NCI-H2196 treated with DMSO at 0.1 percent for 48 hours (cell line): ENCODE data around the gene DOCK6.
"Not testable (repeated sequence)": the region's sequence is repeated elsewhere in the genome, so short reads cannot be mapped to it uniquely, and the experiment has no call there.

Experiments
- DNase-seq: peaks from one replicate; lab custom pipeline; 2025; ENCODE audit not compliant: unreplicated experiment; lab: John Stamatoyannopoulos, UW

DOCK6 gene

DNA sequence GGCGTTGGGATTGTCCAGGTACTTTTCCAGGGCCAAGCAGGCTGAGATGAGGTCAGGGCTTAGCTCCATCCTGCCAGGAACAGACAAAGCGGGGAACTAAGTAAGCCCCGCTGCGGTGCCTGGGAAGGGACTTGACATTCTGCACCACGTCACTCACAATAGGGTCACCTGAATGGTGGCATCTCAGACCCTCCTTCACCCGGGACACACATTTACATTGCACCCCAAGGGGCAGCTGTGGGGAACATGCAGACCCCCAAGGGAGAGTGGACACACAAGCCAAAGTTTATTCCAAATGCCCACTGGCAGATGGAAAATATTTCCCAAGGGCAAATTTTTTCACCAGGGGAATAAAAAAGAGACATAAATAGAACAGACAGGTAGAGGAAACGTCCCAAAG lies 86.4 kb downstream of the DOCK6 start:
- no peak for DNase-seq

DNA sequence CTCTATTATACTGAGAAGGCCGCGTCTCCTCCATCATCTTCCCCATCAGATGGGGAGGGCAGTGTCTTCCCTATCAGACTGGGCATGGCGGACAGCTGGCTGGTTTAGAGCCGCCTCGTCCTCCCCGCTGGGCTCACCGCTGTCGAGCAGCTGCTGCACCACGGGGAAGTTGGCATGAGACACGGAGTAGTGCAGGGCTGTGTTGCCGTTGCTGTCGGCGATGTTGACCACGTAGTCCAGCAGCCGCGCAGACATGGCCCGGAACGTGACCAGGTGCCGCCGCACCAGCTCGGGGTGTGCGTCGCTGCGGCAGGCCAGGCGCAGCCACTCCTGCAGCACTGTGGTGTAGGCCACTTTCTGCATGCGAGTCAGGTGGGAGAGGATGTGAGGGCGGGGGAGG lies 88.0 kb downstream of the DOCK6 start:
- DNase-seq, result no peak

DNA sequence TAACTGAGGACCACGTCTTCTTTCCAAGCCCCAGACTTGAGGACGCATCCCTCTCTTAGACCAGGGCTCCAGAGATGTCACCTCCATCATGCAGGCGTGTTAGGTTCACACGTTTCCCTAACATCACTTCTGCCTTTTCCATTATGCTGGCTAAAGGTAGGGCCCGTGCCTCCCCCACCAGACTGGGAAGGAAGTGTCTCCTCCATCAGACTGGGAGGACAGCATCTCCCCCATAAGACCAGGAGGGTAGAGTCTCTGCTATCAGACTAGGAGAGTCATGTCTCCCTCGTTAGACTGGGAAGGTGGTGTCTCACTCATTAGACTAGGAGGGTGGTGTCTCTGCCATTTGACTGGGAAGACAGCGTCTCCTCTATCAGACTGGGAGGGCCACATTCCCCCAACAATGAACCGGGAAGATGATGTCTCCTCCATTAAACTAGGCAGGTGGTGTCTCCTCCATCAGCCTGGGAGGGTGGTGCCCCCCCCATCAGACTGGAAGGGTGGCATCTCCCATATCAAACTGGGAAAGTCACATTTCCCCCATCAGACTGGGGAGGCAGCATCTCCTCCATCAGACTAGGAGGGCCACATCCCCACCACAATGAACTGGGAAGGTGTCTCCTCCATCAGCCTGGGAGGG lies 88.7 kb downstream of the DOCK6 start:
- DNase-seq, result no peak

DNA sequence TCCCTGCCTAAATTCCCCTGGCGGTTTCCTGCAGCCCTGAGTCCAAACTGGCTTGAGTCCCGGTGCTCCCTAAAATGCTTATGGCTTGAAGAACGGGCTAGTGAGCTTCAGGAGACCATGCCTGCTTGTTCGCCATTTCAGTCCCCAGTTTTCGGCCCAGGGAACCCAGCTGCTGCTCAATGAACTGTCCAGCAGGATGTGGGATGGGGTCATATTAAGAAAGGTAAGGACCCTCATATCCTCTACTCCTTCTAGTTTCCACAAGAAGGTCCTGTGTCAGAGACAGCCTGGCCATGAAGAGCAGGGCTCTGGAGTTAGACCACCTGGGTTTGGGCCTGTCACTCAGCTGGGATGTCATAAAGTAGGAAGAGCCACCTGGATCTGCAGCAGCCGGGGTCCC lies 89.7 kb downstream of the DOCK6 start:
- no peak for DNase-seq

DNA sequence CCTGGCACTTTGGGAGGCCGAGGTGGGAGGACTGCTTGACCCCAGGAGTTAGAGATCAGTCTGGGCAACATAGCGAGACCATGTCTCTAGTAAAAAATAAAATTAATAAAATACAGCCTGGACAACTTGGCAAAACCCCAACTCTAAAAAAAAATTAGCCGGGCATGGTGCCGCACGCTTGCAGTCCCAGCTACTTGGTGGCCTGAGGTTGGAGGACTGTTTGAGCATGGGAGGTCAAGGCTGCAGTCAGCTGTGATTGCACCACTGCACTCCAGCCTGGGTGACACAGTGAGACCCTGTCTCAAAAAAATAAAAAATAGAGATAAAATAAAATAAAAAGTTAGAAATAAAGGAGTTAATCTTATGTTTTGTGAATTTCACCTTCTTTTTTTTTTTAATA lies 91.2 kb downstream of the DOCK6 start:
- DNase-seq, result no peak

DNA sequence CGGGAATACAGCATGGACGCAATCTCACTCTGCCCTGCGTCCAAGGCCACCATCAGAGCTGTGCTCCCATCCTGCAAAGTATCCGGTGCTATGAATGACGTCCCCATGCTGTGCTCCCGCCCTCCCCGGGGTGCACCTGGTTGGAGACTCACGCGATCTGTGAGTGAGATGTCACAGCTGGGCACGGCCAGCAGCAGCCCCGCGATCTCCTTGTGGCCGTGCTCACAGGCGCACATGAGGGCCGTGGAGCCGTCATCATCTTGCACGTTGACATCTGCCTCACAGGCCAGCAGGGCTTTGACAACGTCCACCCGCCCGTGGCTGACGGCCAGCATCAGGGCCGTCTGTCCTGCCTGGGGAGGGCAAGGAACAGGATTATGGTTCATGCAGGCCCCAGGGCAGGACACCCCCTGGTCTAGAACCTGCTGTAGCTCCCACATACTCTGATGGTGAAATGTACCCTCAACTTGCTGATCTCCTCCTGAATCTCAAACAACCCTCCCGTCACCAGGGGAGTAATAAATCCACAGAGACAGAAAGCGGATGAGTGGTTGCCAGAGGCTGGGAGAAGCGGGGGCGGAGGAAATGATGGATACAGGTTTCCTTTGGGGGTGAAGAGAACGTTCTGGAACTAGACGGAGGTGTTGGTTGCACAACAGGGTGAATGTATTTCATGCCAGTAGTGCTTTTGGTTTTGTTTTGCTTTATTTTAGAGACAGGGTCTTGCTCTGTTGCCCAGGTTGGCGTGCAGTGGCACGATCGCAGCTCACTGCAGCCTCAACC lies 92.2 kb downstream of the DOCK6 start:
- DNase-seq, result no peak

DNA sequence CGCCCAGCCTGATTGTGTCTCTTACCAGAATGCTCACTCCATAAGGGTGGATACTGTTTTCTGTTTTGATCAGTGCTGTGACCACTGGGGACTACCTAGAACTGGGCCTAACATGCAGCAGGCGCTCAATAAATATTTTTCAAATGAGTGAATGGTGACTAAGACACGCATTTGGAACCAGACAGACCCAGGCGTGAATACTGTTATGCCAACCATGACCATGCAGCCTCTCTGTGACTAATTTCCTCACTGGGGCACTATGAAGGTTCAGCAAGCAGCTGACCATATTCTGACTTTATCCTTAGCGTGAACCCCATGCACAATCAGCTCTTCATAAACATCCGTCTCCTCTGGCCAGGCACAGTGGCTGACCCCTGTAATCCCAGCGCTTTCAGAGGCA lies 93.8 kb downstream of the DOCK6 start:
- no peak for DNase-seq

DNA sequence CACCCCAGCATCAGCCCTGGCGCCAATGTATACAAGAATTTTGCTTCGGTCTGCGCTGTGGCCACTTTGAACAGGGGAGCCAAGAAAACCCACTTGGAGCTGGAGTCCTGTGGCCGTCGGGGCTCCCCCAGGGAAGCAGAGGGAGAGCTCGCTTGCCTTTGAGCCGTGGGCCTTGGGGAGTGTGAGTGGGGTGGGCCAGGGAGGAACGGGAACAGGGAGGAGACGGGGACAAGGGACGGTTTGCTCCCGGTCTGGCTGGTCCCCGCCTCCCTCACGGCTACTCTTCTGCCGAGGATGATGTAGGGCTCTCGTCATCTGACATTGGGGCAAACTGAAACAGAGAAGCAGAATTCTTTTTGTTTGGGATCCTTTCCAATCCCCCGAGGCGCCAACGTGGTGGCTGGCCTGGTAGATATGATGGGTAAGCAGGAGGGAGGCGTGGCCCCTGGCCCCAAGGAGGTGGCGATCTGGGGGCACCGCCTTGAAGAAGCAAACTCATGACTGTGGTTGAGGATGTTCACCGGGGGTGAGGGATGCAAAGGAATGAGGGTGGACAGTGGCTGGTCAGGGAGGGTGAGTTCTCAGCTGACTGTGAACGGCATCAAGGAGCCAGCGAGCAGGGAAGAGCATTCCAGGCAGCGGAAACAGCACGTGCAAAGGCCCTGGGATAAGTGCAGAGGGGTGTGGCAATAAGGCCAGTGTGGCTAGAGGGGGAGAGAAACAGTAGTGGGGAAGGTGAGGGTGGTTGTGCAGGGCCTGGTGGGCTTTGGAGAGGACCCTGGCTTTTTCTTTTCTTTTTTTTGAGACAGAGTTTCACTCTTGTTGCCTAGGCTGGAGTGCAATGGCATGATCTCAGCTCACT lies 95.8 kb downstream of the DOCK6 start:
- DNase-seq, result no peak

DNA sequence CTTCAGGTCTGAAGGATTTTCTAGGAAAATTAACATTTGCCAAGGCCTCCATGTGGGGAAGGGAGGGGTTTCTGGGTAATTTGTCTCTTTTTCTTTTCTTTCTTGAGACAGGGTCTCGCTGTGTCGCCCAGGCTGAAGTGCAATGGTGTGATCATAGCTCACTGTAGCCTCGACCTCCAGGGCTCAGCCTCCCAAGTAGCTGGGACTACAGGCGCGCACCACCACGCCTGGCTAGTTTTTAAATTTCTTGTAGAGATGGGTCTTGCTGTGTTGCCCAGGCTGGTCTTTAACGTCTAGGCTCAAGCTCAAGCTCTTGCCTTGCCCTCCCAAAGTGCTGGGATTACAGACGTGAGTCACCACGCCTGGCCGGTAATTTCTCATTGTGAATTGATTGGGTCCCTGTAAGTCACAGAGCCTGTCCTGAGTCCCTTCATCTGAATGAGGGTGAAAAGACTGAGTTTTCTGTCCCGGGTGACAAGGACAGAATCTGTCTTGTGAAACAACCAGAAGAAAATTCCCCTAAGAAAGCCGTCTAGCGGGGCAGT lies 96.8 kb downstream of the DOCK6 start:
- no peak for DNase-seq

DNA sequence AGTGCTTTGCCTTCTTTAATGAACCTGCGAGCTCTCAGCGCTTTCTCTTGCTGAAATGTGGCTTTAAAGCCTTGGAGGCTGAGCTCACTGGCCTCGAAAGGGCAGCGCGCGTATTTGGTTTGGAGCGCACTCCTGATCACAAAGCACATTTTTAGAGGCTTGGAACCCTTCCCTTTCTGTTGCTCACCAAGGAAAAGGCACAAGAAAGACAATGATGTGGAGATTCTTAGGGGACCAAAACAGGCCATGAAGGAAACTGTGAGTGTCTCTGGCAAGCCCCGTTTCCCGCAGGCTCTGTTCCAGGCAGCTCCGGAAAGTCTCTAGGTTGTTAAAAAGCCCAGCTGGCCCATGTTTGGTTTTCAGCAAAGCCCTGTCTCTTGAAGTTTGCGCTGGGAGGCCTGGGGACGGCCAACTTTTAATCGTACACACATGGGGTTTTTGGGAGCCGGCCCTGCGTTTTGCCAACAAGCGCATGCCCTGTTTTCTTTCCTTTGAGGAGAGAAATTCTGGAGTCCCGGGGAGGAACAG lies 97.4 kb downstream of the DOCK6 start:
- DNase-seq, result no peak

DNA sequence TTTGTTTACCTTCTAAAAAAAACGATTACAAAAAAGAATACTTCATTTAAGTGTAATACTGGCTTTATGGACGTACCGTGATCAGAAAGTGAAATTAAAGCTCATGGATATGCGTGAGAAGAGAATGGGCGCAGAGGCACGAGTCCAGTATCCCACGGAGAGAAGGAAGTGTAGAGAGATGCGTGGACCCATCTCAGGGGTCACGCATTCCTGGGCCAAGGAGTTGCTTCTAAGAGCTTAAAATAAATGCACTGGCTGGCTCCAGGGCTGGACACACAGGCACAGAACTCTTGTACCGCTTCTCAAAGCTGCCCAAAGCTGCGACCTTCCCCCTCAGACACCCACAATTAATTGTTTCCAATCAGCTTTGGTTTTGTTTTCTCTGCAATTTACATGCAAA lies 98.0 kb downstream of the DOCK6 start:
- no peak for DNase-seq

DNA sequence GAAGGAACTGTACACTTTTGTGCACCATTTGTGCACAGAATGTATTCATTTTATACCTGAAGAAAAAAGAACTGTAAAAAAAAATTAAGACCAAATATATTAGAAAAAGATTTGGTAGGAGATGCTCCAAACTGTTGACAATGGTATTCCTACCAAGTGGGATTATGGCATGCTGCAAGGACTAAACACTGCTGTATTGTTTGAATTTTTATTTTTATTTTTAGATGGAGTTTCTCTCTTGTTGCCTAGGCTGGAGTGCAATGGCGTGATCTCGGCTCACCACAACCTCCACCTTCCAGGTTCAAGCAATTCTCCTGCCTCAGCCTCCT lies 101.9 kb downstream of the DOCK6 start:
- not testable (repeated sequence) for DNase-seq

DNA sequence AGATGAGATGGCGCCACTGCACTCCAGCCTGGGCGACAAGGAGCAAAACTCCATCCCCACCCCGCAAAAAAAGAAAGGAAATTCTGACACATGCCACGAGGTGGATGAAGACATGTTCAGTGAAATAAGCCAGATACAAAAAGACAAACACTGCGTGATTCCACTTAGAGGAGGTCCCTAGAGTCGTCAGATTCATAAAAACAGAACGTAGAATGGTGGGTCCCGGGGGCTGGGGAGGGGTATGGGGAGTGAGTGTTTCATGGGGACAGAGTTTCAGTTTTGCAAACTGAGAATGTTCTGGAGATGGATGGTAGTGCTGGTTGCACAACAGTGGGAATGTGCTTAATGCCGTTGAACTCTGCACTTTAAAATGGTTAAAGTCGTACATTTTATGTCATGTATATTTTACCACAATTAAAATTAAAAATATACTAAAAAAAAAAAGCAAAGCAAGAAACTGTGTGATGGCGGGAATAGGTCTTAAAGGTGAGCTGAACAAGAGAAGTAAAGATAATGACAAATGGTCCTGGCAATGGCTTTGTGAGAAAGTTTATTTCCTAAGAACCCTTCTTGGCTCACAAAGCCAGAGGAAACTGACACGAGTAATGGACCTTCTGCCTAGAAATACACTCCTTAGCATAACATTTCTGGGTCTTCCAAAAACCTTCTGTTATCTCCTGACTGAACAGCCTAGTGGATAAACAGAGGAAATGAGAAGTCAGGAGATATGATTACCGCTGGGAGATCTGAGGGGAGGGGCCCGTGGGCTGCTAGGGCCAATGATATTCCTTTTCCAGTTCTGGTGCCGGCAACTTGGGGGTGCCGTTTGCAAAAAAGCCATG lies 102.5 kb downstream of the DOCK6 start:
- DNase-seq, result no peak

DNA sequence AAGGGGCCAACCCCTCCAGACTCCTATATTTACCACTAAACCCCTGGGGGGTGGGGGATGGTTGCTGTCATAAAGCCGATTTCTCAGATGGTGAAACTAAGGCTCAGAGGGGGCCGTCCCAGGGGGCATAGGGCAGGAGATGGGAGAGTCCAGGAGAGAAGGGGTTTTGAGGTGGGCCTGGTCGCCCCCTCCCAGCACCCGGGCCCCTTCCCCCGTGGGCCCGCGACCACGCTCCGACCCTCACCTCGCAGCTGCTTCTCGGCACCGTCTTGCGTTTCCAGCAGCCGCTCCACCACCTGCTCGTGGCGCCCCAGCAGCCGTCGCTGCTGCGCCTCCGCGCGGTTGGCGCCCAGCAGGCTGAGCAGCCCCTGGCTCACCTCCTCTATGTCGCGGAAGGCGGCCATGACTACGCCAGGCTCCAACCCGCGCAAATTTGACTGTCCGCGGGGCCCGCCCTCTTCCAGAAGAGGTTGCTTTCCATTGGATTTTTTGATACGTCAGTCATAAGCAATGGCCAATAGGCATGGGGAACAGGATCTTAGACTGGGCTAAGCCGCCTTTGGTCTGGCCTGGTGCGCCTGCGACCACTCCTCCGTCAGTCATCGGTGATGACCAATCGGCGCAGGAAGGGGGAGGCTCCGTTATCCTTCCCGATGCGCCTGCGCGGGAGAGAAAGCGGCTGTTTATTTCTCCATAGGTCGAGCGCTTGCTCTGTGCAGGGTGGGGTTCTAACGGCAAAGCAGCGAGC lies 106.8 kb downstream of the DOCK6 start, which contains the start of gene SPC24:
Gene SPC24 (minus strand): TSS at position 410 of the 748 bp plus-strand sequence. CDS start 6 bp downstream, at position 404.
- DNase-seq, result peak; percentile 97

DNA sequence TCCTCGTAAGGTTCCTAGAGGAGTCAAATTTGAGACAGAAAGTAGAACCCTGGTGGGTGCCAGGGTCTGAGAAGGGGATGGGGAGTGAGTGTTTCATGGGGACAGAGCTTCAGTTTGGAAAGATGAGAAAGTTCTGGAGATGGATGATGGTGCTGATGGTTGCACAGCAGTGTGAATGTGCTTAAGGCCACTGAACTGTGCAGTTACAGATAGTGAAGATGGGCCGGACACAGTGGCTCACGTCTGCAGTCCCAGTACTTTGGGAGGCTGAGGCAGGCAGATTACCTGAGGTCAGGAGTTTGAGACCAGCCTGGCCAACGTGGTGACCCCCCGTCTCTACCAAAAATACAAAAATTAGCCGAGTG lies 107.7 kb downstream of the DOCK6 start:
- DNase-seq, result no peak

DNA sequence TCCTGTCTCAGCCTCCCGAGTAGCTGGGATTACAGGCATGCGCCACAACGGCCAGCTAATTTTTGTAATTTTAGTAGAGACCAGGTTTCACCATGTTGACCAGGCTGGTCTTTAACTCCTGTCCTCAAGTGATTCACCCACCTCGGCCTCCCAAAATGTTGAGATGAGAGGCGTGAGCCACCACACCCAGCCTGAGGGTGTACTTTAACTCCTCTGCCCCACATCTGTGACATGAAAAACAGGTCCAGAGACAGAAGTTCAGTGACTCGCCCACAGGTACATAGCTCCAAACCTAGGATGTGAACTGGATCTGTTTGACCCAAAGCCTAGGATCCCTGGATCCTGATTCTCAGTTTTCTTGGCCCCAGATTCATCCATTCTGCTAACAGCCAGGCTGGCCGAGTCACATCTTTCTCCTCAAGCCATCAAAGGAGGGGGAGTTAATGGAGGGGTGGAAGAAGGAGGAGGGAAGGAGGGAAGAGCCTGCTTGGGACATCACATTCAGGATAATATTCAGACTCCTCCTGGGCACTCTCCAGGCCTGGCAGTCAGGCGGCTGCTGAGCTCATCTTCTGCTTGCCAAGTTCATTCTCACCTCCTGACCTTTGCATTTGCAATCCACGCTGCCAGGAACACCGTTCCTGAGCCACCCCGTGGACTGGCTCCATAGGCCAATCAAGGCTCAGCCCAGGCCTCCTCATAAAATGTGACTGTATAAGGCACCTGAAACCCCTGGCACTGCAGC lies 109.8 kb downstream of the DOCK6 start:
- peak; percentile 72 for DNase-seq

DNA sequence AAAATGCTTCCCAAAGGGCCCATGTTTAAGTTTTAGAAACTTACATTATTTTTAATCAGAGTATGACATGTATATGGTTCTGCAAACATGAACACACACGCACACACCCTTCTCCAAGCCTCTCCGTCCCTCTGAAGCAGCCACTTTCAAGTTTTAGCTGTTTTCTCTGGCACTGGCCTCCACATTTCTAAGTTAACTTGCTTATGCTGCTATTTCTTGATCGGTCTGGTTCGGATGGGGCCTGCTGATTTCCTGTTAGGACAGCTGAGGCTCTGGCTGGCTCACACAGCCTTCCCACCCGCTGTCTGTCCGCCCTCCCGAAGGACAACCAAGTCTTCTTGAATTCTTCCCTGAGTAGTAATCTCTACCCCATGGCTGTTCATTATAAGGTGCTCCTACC lies 111.1 kb downstream of the DOCK6 start:
- DNase-seq, result no peak
